Inflammatory macrophage treated with lipopolysaccharide for 4 hours (primary cell): ENCODE data around the gene RAP1A.
"Not testable (repeated sequence)": the region's sequence is repeated elsewhere in the genome, so short reads cannot be mapped to it uniquely, and the experiment has no call there.

Source experiments
- DNase-seq: peaks from one replicate; pipeline ENCODE4 v3.0.0-alpha.2; 2020

RAP1A gene

DNA sequence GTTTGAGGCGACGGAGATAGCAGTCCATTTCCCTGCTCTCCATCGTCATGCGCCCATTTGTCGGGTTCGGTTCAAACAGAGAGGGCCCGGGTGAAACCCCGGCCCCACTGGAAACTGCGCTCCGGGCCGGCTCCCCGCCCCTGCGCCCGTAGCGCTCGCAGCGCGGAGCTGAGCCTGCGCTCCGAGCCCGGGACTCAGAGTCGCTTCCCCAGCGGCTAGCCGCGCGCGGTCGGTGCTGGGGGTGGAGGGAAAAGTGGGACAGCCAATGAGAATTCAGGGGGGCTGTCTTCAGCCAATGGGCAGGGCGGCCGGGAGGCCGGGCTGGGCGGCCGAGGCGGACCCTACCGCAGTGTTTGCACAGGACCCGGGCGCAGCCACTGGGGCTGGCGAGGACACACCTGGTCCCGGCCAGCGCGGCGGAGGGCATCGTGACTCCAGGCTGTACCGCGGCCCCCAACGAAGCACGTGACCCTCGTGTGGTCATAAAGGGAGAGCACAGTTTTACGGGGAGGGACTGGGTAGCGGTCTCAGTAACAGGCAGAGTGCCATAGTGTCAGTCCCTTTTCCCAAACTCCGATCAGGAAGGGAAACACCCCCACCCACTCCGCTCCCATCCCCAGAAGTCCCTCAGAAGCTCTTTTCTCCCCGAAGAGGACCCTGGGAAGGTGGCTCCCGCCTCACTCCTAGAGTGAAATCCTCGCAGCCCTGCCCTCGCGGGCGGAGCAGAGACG is 119.8 kb downstream of the RAP1A start, which contains the start of gene INKA2:
Gene INKA2 (minus strand): TSS at position 202 of the 731 bp plus-strand sequence. CDS start 153 bp downstream, at position 49.
- DNase-seq = peak; percentile 87

DNA sequence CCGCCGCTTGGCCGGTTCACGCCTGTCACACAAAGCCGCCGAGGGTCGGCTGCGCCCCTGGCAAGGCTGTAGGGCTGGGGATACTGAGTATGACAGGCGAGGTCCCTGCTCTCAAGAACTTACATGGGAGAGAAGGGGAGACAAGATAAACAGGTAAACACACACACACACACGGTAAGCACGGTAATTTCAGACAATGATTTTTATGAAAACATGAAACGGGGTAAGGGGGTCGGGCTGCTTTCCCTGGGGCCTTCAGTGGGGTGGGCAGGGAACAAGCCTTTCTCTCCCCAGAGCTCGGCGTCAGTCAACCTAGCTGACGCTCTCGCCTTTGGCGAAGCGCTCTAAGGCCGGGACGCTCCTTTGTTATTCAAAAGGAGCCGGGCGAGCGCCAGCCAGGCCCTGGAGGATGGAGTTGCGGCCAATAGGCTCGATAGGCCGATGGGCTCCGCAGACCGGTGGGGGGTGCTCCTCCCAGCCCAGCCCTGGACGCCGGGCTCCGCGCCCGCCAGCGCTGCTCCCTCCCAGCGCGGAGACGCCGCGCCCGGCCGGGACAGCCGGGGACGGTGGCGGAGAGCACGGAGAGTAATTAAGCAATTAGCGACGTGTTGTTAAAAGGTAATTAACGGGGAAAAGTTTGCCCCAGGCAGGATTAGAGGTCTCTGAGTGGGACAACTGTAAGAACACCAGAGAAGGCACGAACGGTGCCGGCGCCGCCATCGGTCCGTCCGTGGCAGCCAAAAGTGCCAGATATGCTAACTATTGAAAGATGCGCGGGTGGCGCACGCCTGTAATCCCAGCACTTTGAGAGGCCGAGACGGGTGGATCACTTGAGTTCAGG is 120.6 kb downstream of the RAP1A start:
- DNase-seq = no peak

DNA sequence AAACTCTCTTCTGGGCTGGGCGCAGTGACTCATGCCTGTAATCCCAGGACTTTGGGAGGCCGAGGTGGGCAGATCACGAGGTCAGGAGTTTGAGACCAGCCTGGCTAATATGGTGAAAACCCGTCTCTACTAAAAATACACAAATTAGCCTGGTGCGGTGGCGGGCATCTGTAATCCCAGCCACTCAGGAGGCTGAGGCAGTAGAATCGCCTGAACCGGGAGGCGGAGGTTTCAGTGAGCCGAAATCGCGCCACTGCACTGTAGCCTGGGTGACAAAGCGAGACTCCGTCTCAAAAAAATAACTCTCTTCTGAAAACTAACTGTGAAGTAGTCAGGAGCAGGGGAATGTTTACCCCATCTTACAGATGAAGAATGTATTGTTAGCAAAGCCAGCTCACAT is 122.7 kb downstream of the RAP1A start:
- DNase-seq = not testable (repeated sequence)

DNA sequence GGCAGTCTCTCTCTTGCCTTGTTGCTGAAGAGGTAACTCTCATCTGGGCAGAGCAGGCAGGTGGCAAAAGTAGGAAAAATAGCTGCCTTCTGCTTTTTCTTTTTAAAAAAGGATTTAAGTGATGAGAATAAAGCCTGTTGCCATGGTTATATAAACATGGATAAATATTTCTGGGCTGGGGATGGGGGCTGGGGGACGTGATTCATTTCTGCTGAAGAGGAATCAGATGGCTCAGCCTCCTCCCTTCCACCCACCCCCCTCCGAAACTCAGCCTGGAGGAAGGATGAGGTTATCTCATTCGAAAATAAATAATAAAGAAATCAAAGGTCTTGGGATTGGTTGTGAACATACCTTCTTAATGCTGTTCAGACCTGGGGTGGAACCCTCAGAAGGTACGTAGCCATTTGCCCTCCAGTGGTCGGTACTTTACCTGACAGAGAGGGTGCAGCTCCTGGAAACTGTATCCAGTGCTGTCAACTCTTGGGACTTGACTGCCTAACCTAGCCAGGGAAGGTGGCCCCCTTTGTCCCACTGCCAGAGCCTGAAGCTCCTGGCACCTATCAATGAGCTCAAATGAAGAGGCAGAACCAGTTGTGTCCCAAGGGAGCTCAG is 123.5 kb downstream of the RAP1A start:
- DNase-seq = no peak

GRCh38 chr1:111743679-111744101 is 124.1 kb downstream of the RAP1A start:
- no peak for DNase-seq

DNA sequence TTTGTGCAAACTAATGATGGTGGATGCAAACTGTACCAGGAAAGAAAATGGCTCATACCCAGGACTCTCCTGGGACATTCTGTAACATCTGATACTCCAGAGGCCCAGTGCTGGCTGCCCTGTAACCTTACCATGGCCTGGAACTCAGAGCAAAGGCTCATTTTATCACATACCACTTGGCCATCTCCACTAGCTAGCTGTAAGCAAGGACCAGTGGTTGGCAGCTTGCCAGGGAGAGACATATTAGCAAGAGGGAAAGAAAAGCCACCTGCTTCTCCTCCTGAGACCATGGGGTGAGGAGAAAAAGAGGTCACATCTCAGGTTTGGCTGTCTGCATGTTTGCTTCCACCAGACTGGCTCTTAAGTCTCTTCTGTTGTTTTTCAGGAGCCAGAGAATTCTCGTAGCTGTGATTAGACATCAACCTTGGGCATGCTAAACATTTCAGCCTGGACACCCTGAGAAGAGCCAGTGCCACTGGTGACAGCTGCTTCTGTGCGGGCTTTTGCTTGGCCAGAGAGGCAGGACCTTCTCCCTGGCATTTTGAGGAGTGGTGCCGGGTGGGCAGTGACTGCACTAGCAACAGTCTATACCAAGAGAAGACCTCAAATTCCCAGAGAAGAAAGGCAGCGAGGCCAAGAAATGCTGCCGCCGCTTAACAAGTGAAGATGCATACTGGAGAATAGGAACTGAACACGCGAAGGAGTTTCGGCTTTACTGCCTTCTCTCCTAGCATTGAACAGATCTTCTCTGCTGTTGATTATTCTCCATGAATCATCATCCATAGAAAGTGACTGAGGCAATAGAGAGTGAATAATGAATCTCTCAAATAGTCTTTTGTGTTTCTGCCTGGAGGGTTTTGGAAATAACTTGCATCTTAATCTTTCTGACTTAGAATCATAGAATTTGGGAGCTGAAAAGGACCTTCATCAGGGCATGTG is 126.4 kb downstream of the RAP1A start:
- no peak for DNase-seq

- DNase-seq = no peak
Measured at GRCh38 chr1:111746614-111746999, 127.0 kb downstream of the RAP1A start.

GRCh38 chr1:111747282-111747734 is 127.7 kb downstream of the RAP1A start:
- DNase-seq = peak; percentile 85

GRCh38 chr1:111747947-111748346 is 128.4 kb downstream of the RAP1A start:
- DNase-seq = no peak

GRCh38 chr1:111749628-111750027 is 130.0 kb downstream of the RAP1A start:
- DNase-seq = no peak

DNA sequence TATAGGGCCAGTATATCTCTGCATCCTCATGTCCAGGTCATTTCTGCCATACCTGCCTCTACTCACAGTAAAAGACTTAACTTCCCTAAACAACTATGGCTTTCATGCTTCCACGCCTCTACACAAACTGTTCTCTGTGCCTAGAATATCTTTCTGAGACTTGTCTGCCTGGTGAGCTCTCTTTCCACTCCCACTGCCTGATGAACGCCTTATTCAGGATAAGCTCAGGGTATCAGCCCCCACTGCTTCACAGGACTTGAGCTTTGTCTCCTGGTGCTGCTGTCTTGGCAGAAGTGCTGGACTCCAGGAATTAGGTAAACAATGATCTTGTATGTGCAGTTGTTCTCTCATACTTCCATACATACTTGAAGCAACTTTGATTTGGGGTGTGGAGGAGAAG is 131.3 kb downstream of the RAP1A start:
- no peak for DNase-seq

GRCh38 chr1:111751906-111752575 is 132.5 kb downstream of the RAP1A start:
- DNase-seq = peak; percentile 32

- no peak for DNase-seq
Measured at GRCh38 chr1:111754984-111755330, 135.4 kb downstream of the RAP1A start.

DNA sequence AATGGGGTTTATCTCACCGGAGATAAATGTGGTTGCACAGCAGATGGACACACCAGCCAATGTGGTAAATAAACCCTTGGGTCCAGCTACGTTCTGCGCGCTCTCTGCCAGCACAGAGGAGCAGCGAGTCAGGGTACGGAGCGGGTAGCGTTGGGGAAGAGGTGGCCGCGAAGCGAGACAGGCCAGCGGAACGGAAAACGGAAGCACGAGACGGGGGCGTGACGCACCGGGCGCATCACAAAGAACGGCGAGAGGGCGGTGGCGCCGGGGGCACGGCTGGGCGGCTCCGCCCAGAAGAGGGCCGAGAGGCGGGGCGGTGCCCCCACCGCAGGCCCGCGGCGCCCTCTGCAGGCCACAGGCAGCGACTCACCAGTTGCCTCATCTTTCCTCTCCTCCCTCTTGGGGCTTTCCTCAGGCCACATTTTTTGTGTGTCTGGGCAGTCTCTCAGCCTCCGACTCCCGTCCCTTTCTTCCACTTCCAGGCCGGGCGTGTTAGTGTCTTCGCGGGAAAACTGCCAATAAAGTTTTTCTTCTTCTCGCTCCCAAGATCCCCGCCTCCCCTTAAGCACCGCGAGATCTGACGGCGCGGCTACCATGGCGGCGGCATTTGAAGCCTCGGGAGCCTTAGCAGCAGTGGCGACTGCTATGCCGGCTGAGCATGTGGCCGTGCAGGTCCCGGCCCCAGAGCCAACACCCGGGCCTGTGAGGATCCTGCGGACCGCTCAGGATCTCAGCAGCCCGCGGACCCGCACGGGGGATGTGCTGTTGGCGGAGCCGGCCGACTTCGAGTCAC is 135.9 kb downstream of the RAP1A start, which contains the start of gene DDX20:
Gene DDX20 (plus strand): TSS at position 571 of the 793 bp plus-strand sequence. CDS start 24 bp downstream, at position 595.
- peak; percentile 98 for DNase-seq

DNA sequence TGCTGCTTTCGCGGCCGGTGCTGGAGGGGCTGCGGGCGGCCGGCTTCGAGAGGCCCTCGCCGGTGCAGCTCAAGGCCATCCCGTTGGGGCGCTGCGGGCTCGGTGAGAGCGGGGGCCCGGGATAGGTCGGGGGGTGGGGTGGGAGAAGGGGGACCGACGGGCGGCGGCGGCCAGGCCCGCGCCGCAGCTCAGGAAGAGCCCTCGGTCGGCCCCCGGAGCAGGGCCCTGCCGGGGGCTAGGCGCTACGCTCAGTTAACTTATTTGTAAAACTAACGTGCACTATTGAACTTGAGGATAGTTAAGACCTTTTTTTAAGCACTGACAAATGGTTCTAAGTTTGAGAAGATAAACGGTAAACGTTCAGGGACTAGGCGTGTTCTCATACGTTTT is 136.5 kb downstream of the RAP1A start:
- DNase-seq = no peak

DNA sequence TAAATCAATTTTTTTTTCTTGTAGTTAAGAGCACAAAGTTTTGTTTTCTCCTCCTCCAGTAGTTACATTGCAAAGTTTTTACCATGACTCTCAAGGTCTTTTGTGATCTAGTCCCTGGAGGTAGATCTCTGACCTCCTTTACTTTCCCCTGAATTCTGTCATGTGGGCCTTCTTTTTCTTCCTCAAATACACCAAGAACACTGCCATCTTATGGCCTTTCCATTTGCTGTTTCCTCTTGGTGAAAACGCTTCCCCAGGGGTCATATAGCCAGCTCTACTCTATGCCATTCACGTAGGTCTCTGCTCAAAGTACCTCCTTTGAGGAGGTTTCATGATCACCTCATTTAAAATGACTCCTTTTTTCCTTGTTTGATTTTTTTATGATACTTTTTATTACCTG is 138.8 kb downstream of the RAP1A start:
- peak; percentile 40 for DNase-seq

DNA sequence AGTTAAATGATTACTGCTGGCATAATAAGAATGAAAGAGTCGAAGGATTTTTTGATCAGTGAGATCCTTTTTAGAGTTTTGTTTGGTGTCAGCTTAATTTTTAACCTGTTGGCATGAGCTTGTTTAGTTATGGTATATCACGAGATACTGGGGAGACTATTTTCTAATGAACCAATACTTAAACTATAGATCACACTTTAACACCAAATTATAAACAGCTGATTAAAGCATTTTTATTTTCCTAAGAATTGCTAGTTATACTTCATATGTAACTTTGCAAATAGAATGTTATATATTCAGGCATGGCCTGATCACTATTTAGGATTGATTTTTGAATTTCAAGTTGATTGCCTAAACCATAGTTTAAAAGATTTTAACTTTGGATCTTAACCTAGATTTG is 142.1 kb downstream of the RAP1A start:
- no peak for DNase-seq

- no peak for DNase-seq
Measured at GRCh38 chr1:111762332-111762731, 142.7 kb downstream of the RAP1A start.
